Epithelial cell of prostate (primary cell): ENCODE measurements around the gene CCDC7.
"Not testable (repeated sequence)": the region's sequence is repeated elsewhere in the genome, so short reads cannot be mapped to it uniquely, and the experiment has no call there.

Experiments used
- DNase-seq: peaks from one replicate; pipeline ENCODE4 v3.0.0-alpha.2; 2011; ENCODE audit warnings: low read depth, low spot score
- H3K27ac ChIP-seq: fragments of 450-650 bp; 2 replicates; pipeline ENCODE4 v1.5.1; 2017; ENCODE audit warnings: mild to moderate bottlenecking

Gene CCDC7

GRCh38 chr10:32909456-32909855, 463.5 kb downstream of the CCDC7 start:
- DNase-seq: no peak
- H3K27ac ChIP-seq: peak overlapping the region; percentile 16

- H3K27ac ChIP-seq, DNase-seq: not testable (repeated sequence)
Observed at GRCh38 chr10:32909970-32910369, 464.0 kb downstream of the CCDC7 start.

- no peak for DNase-seq
Observed at GRCh38 chr10:32911285-32912016, 465.5 kb downstream of the CCDC7 start.

GRCh38 chr10:32917817-32918216, 471.9 kb downstream of the CCDC7 start:
- not testable (repeated sequence) for H3K27ac ChIP-seq, DNase-seq

More at GRCh38 chr10:32911285-32912016, 465.5 kb downstream of the CCDC7 start:
- no peak overlapping the region for H3K27ac ChIP-seq

- DNase-seq: no peak
- H3K27ac ChIP-seq: no peak overlapping the region
Observed at GRCh38 chr10:32922170-32922569, 476.2 kb downstream of the CCDC7 start.

GRCh38 chr10:32923134-32923533, 477.2 kb downstream of the CCDC7 start:
- peak overlapping the region; percentile 9 for H3K27ac ChIP-seq
- DNase-seq: no peak

GRCh38 chr10:32923849-32924248, 477.9 kb downstream of the CCDC7 start:
- DNase-seq: no peak

More at GRCh38 chr10:32923849-32924248, 477.9 kb downstream of the CCDC7 start:
- H3K27ac ChIP-seq: no peak overlapping the region
